Measurements from ENCODE around the gene LIPI.

DNA sequence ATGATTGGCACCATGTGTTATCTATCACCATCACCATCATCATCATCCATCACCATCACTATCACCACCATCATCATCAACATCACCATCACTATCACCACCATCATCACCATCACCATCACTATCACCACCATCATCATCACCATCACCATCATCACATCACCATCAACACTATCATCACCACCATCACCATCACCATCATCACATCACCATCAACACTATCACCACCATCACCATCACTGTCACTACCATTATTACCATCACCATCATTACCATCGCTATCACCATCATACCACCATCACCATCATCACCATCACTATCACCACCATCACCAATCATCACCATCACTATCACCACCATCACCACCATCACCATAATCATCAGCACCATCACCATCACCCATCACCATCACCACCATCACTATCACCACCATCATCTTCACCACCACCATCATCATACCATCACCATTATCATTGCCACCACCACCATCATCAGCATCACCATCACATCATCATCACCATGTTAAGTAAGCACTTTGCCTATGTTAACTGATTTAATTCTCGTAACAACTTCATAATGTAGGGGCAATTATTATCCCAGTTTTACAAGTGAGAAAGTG, 112.8 kb downstream of the LIPI start:
- TF ChIP-seq, protein P1, sequence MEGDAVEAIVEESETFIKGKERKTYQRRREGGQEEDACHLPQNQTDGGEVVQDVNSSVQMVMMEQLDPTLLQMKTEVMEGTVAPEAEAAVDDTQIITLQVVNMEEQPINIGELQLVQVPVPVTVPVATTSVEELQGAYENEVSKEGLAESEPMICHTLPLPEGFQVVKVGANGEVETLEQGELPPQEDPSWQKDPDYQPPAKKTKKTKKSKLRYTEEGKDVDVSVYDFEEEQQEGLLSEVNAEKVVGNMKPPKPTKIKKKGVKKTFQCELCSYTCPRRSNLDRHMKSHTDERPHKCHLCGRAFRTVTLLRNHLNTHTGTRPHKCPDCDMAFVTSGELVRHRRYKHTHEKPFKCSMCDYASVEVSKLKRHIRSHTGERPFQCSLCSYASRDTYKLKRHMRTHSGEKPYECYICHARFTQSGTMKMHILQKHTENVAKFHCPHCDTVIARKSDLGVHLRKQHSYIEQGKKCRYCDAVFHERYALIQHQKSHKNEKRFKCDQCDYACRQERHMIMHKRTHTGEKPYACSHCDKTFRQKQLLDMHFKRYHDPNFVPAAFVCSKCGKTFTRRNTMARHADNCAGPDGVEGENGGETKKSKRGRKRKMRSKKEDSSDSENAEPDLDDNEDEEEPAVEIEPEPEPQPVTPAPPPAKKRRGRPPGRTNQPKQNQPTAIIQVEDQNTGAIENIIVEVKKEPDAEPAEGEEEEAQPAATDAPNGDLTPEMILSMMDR (IDR thresholded peaks at IDR 0.05; ENCODE audit: low read depth, low read length), result no peak
- no peak for TF ChIP-seq POLR2A (IDR thresholded peaks at IDR 0.05; ENCODE audit: extremely low read depth, insufficient read length)
- TF ChIP-seq, protein P2, sequence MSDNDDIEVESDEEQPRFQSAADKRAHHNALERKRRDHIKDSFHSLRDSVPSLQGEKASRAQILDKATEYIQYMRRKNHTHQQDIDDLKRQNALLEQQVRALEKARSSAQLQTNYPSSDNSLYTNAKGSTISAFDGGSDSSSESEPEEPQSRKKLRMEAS (IDR thresholded peaks at IDR 0.05; ENCODE audit: low read depth, low read length), result no peak
- no peak for TF ChIP-seq MYC (IDR thresholded peaks at IDR 0.05; ENCODE audit: low read depth, low read length)
